ENCODE data around the gene PICK1. TPM values are rescaled to one million over a fixed set of nuclear protein-coding genes. Genes with fewer than 3 reads are reported as not detected.

PICK1 gene
- total and polyA plus RNA-seq, 2 of the 8 experiments (the other 6 are each of a cell fraction or from before 2014, with no cell fraction given) = 20.4 to 22.9 TPM

GRCh38 chr22:38112381-38112780 is 55.2 kb downstream of the PICK1 start:
- Histone ChIP-seq H2BK15ac (ENCODE audit: low read length) (no peak overlapping the region), H4K8ac (ENCODE audit: extremely low read depth, insufficient read depth, low read length) (peak overlapping the region; percentile 68; the same call in 1 of the 2 replicates), H3K4ac (replicated peaks; ENCODE audit: insufficient read length, low read depth, low read length) (no peak overlapping the region), H3K18ac (ENCODE audit: extremely low read depth, low read length) (no peak overlapping the region), H2AFZ (ENCODE audit: low read length) (no peak overlapping the region), H3K4me2 (ENCODE audit: insufficient read depth in 1 of 2, low read depth in 2 of 2, low read length in 2 of 2) (no peak overlapping the region), H3K56ac (replicated peaks; ENCODE audit: insufficient read length, low read depth, low read length) (no peak overlapping the region), H2BK12ac (ENCODE audit: low read depth, low read length) (no peak overlapping the region), H2BK120ac (replicated peaks; ENCODE audit: low read depth, low read length) (no peak overlapping the region), H2BK5ac (ENCODE audit: low read depth, low read length) (no peak overlapping the region), H3K9ac (replicated peaks in 1 of 4; ENCODE audit: extremely low read depth in 1 of 4, low read depth in 3 of 4, low read length in 3 of 4) (no peak overlapping the region), H3K9me3 (ENCODE audit: insufficient read depth in 2 of 2, low read depth in 1 of 2, low read length in 1 of 2) (no peaks in the 10 kb centered on the region), H2AK5ac (ENCODE audit: low read depth, low read length) (no peak overlapping the region), H4K5ac (ENCODE audit: insufficient read length, low read depth, low read length) (no peak overlapping the region), H3K14ac (ENCODE audit: insufficient read length) (no peak overlapping the region), H4K91ac (replicated peaks; ENCODE audit: insufficient read length, low read length) (no peak overlapping the region), H2BK20ac (ENCODE audit: low read length) (no peak overlapping the region), H3K79me2 (ENCODE audit: control insufficient read depth in 1 of 2, insufficient read depth in 2 of 2, low read length in 2 of 2) (no peaks in the 10 kb centered on the region), H3K27me3 (replicated peaks in 1 of 4; ENCODE audit: control insufficient read depth in 3 of 4, extremely low read depth in 1 of 4, insufficient read depth in 3 of 4, low read length in 3 of 4) (no peaks in the 10 kb centered on the region; a peak in 2 of 7 replicates), H3K23ac (ENCODE audit: insufficient read length) (no peak overlapping the region), H4K20me1 (replicated peaks in 1 of 2; ENCODE audit: control insufficient read depth in 1 of 2, insufficient read depth in 2 of 2, low read length in 2 of 2) (no peaks in the 10 kb centered on the region), H3K23me2 (ENCODE audit: low read depth, low read length) (0 out of 2 replicates have a peak, but pooled peaks cover 1% of the 10 kb centered on the region), H3K4me1 (replicated peaks in 1 of 4; ENCODE audit: control insufficient read depth in 3 of 4, insufficient read depth in 4 of 4, low read length in 3 of 4) (peaks cover 0 to 9% (median 7%) of the 10 kb centered on the region in 4 experiments; a peak in 3 of 7 replicates), H3K27ac (ENCODE audit: low read depth, low read length) (no peak overlapping the region), H3K36me3 (ENCODE audit: control insufficient read depth in 2 of 4, insufficient read depth in 4 of 4, low read length in 3 of 4) (no peaks in the 10 kb centered on the region), H3K4me3 (ENCODE audit: extremely low read depth in 1 of 4, insufficient read depth in 2 of 4, low read depth in 3 of 4, low read length in 4 of 4) (no peak overlapping the region), H3K79me1 (ENCODE audit: low read depth, low read length) (no peaks in the 10 kb centered on the region)
- DNase-seq (ENCODE audit: low read depth in 1 of 2, low spot score in 2 of 2) = no peak
- POLR2A ChIA-PET (ENCODE audit: partially characterized antibody) = interaction anchor here (1.3 kb wide), 1 partner anchor 10 kb away, joined by 4 read pairs; no protein-coding TSS in a partner anchor
- TF ChIP-seq CEBPB (IDR thresholded peaks at IDR 0.05; ENCODE audit: low read depth, low read length) (no peak), SIN3A (conservative IDR thresholded peaks at IDR 0.05 in 1 of 2, IDR thresholded peaks at IDR 0.05 in 1 of 2; ENCODE audit: low read depth in 1 of 2, low read length in 2 of 2) (no peak), KDM5A (IDR thresholded peaks at IDR 0.05; ENCODE audit: low read length) (no peak), SP4 (IDR thresholded peaks at IDR 0.05; ENCODE audit: low read length) (no peak), ATF2 (IDR thresholded peaks at IDR 0.05; ENCODE audit: low read length) (no peak), MAFK (IDR thresholded peaks at IDR 0.05; ENCODE audit: low read depth, low read length) (no peak), USF2 (IDR thresholded peaks at IDR 0.05; ENCODE audit: low read length) (no peak), RXRA (IDR thresholded peaks at IDR 0.05; ENCODE audit: insufficient read depth, low read depth, low read length) (no peak), SIX5 (IDR thresholded peaks at IDR 0.05; ENCODE audit: low read depth, low read length) (no peak), TAF7 (optimal IDR thresholded peaks at IDR 0.05; ENCODE audit: borderline replicate concordance, low read depth, low read length) (no peak), GTF2F1 (IDR thresholded peaks at IDR 0.05; ENCODE audit: borderline replicate concordance, low read depth, low read length) (no peak)
- WGBS, 2 experiments (ENCODE audit: extremely low coverage in 1 of 2, insufficient coverage in 1 of 2, insufficient read length in 1 of 2, insufficient replicate concordance in 2 of 2, low coverage in 1 of 2, low lambda C conversion rate in 2 of 2, missing lambda C conversion rate in 1 of 2) = 91% methylated on average over 8 of the region's 22 CpGs; no CpG with 5 or more reads in 1 of the 2 experiments
- CTCF ChIA-PET (ENCODE audit: partially characterized antibody) = interaction anchor here (1.1 to 10.2 kb wide), 12 partner anchors 11 to 545 kb away, joined by 3 to 194 read pairs (median 10); partner anchors contain the start of gene PICK1
- no peak for FAIRE-seq
